IPS DF 6.9 (cell line): Measurements from ENCODE around the gene AMFR.

Source experiments
- DNase-seq: peaks from one replicate; pipeline ENCODE4 v3.0.0-alpha.2; 2013; ENCODE audit warnings: low read depth, low spot score
- H3K27ac ChIP-seq: one replicate; pipeline ENCODE4 v1.5.1; 2013; ENCODE audit warnings: low read length, control low read depth
- H3K27me3 ChIP-seq: 2 replicates; pipeline ENCODE4 v1.6.1; 2013; ENCODE audit warnings: mild to moderate bottlenecking, low read length; ENCODE audit not compliant: control insufficient read depth, insufficient read depth
- H3K36me3 ChIP-seq: 2 replicates; pipeline ENCODE4 v1.6.1; 2013; ENCODE audit warnings: low read length; ENCODE audit not compliant: control insufficient read depth, insufficient read depth
- H3K4me1 ChIP-seq: 2 replicates; pipeline ENCODE4 v1.6.1; 2013; ENCODE audit warnings: low read length; ENCODE audit not compliant: control insufficient read depth, insufficient read depth
- H3K4me3 ChIP-seq: 2 replicates; pipeline ENCODE4 v1.5.1; 2013; ENCODE audit warnings: mild to moderate bottlenecking, low read length
- H3K9me3 ChIP-seq: 2 replicates; pipeline ENCODE4 v1.6.1; 2013; ENCODE audit warnings: low read length, inconsistent platforms; ENCODE audit not compliant: control insufficient read depth, insufficient read depth
- WGBS: extraction: QIAGEN DNeasy Blood & Tissue Kit; methylation state at CpG from one replicate; pipeline ENCODE4 v1.1.7; 2013; ENCODE audit warnings: mixed read lengths, missing lambda C conversion rate; ENCODE audit not compliant: insufficient read length, insufficient coverage; 5-methylcytosine and 5-hydroxymethylcytosine counted together

AMFR gene

GRCh38 chr16:56357241-56357764, 68.0 kb downstream of the AMFR start:
- no peaks in the 10 kb centered on the region for H3K9me3 ChIP-seq
- no peak overlapping the region for H3K4me3 ChIP-seq
- H3K27ac ChIP-seq = no peak overlapping the region
- no peaks in the 10 kb centered on the region for H3K27me3 ChIP-seq
- no peak for DNase-seq
- WGBS = no CpG with 5 or more reads among the region's 13 CpGs
- peaks cover 6% of the 10 kb centered on the region for H3K4me1 ChIP-seq
- H3K36me3 ChIP-seq = no peaks in the 10 kb centered on the region

- no peak overlapping the region for H3K4me3 ChIP-seq
- no peak overlapping the region for H3K27ac ChIP-seq
- no peaks in the 10 kb centered on the region for H3K27me3 ChIP-seq
- WGBS = no CpG with 5 or more reads among the region's 33 CpGs
- DNase-seq = peak; percentile 77
- peaks cover 6% of the 10 kb centered on the region for H3K4me1 ChIP-seq
- H3K9me3 ChIP-seq = no peaks in the 10 kb centered on the region
- H3K36me3 ChIP-seq = no peaks in the 10 kb centered on the region
Measured at GRCh38 chr16:56356276-56357240, 68.8 kb downstream of the AMFR start.

- H3K4me1 ChIP-seq = peaks cover 6% of the 10 kb centered on the region
- no peak overlapping the region for H3K27ac ChIP-seq
- H3K36me3 ChIP-seq = no peaks in the 10 kb centered on the region
- no peaks in the 10 kb centered on the region for H3K9me3 ChIP-seq
- no peaks in the 10 kb centered on the region for H3K27me3 ChIP-seq
- no peak overlapping the region for H3K4me3 ChIP-seq
- no peak for DNase-seq
- WGBS = no CpG with 5 or more reads among the region's 14 CpGs
Measured at GRCh38 chr16:56355786-56356275, 69.5 kb downstream of the AMFR start.

GRCh38 chr16:56355221-56355620, 70.1 kb downstream of the AMFR start:
- H3K4me3 ChIP-seq = no peak overlapping the region
- DNase-seq = no peak
- WGBS = no CpG with 5 or more reads among the region's 9 CpGs
- no peaks in the 10 kb centered on the region for H3K9me3 ChIP-seq
- H3K4me1 ChIP-seq = peaks cover 6% of the 10 kb centered on the region
- no peaks in the 10 kb centered on the region for H3K36me3 ChIP-seq
- no peak overlapping the region for H3K27ac ChIP-seq
- H3K27me3 ChIP-seq = no peaks in the 10 kb centered on the region

- Histone ChIP-seq H3K9me3 (no peaks in the 10 kb centered on the region), H3K27me3 (no peaks in the 10 kb centered on the region), H3K36me3 (no peaks in the 10 kb centered on the region), H3K4me1 (peaks cover 6% of the 10 kb centered on the region), H3K27ac (no peak overlapping the region), H3K4me3 (no peak overlapping the region)
- DNase-seq = no peak
- no CpG with 5 or more reads among the region's 17 CpGs for WGBS
Measured at GRCh38 chr16:56354746-56355145, 70.6 kb downstream of the AMFR start.

- H3K27ac ChIP-seq = no peak overlapping the region
- no peaks in the 10 kb centered on the region for H3K27me3 ChIP-seq
- H3K4me3 ChIP-seq = no peak overlapping the region
- no peaks in the 10 kb centered on the region for H3K36me3 ChIP-seq
- WGBS = no CpG with 5 or more reads among the region's 7 CpGs
- no peaks in the 10 kb centered on the region for H3K9me3 ChIP-seq
- H3K4me1 ChIP-seq = peaks cover 6% of the 10 kb centered on the region
- no peak for DNase-seq
Measured at GRCh38 chr16:56354016-56354415, 71.3 kb downstream of the AMFR start.

- no CpG with 5 or more reads among the region's 15 CpGs for WGBS
- DNase-seq = no peak
Measured at GRCh38 chr16:56353054-56353921, 72.1 kb downstream of the AMFR start.

GRCh38 chr16:56352351-56353053, 72.8 kb downstream of the AMFR start:
- DNase-seq = no peak
- WGBS = no CpG with 5 or more reads among the region's 7 CpGs

More at GRCh38 chr16:56353054-56353921, 72.1 kb downstream of the AMFR start:
- Histone ChIP-seq H3K36me3 (no peaks in the 10 kb centered on the region), H3K4me1 (peaks cover 6% of the 10 kb centered on the region), H3K27ac (no peak overlapping the region), H3K27me3 (no peaks in the 10 kb centered on the region), H3K4me3 (no peak overlapping the region), H3K9me3 (no peaks in the 10 kb centered on the region)

GRCh38 chr16:56351481-56351880, 73.9 kb downstream of the AMFR start:
- DNase-seq = no peak
- H3K27ac ChIP-seq = no peak overlapping the region
- peaks cover 3% of the 10 kb centered on the region for H3K4me1 ChIP-seq
- no peak overlapping the region for H3K4me3 ChIP-seq
- no peaks in the 10 kb centered on the region for H3K36me3 ChIP-seq
- H3K27me3 ChIP-seq = no peaks in the 10 kb centered on the region
- WGBS = no CpG with 5 or more reads among the region's 6 CpGs
- H3K9me3 ChIP-seq = no peaks in the 10 kb centered on the region

More at GRCh38 chr16:56352351-56353053, 72.8 kb downstream of the AMFR start:
- no peak overlapping the region for H3K4me3 ChIP-seq
- H3K36me3 ChIP-seq = no peaks in the 10 kb centered on the region
- H3K4me1 ChIP-seq = peaks cover 3% of the 10 kb centered on the region
- no peaks in the 10 kb centered on the region for H3K9me3 ChIP-seq
- H3K27ac ChIP-seq = no peak overlapping the region
- no peaks in the 10 kb centered on the region for H3K27me3 ChIP-seq
